Memory B cell (primary cell): ENCODE results near the gene CLIP4.

Experiments used
- ATAC-seq: fragments of 150-1000 bp; cut with Tn5 transposase; 2 replicates; pipeline ENCODE4 v1.10.0; 2021; ENCODE audit warnings: low read depth, mild to moderate bottlenecking, moderate library complexity
- DNase-seq, 2 donors: peaks; one replicate each; pipeline ENCODE4 v3.0.0; 2022; ENCODE audit warnings: low spot score in 2 of 2
- H3K27ac Mint-ChIP-seq: one replicate; pipeline ENCODE4 v1.8.0; 2022; ENCODE audit warnings: mild to moderate bottlenecking, moderate library complexity, mixed read lengths
- H3K27me3 Mint-ChIP-seq: one replicate; pipeline ENCODE4 v1.8.0; 2022; ENCODE audit warnings: mixed read lengths
- H3K36me3 Mint-ChIP-seq: one replicate; pipeline ENCODE4 v1.8.0; 2022; ENCODE audit warnings: mild to moderate bottlenecking, mixed read lengths
- H3K4me1 Mint-ChIP-seq: one replicate; pipeline ENCODE4 v1.8.0; 2022; ENCODE audit warnings: mixed read lengths
- H3K4me3 Mint-ChIP-seq: one replicate; pipeline ENCODE4 v1.8.0; 2022; ENCODE audit warnings: mild to moderate bottlenecking, moderate library complexity, mixed read lengths
- H3K9me3 Mint-ChIP-seq: one replicate; pipeline ENCODE4 v1.8.0; 2022; ENCODE audit warnings: mixed read lengths

CLIP4 gene

GRCh38 chr2:29134933-29135332 is 19.7 kb downstream of the CLIP4 start:
- Mint-ChIP-seq H3K4me1 (no peaks in the 10 kb centered on the region), H3K36me3 (peaks cover 31% of the 10 kb centered on the region)

GRCh38 chr2:29139152-29139551 is 23.9 kb downstream of the CLIP4 start:
- Mint-ChIP-seq H3K27ac (no peak overlapping the region), H3K4me1 (peaks cover 10% of the 10 kb centered on the region), H3K4me3 (no peak overlapping the region), H3K27me3 (no peaks in the 10 kb centered on the region), H3K36me3 (peaks cover 39% of the 10 kb centered on the region), H3K9me3 (peaks cover 4% of the 10 kb centered on the region)
- ATAC-seq = no peak
- no peak for DNase-seq

More at GRCh38 chr2:29134933-29135332, 19.7 kb downstream of the CLIP4 start:
- ATAC-seq (no peak), DNase-seq (no peak)
- Mint-ChIP-seq H3K4me3 (no peak overlapping the region), H3K27me3 (no peaks in the 10 kb centered on the region), H3K27ac (no peak overlapping the region), H3K9me3 (peaks cover 4% of the 10 kb centered on the region)

- Mint-ChIP-seq H3K9me3 (peaks cover 4% of the 10 kb centered on the region), H3K27me3 (no peaks in the 10 kb centered on the region), H3K4me1 (peaks cover 10% of the 10 kb centered on the region), H3K4me3 (no peak overlapping the region), H3K27ac (no peak overlapping the region), H3K36me3 (peaks cover 39% of the 10 kb centered on the region)
- DNase-seq (no peak), ATAC-seq (no peak)
Observed at GRCh38 chr2:29139731-29140130, 24.5 kb downstream of the CLIP4 start.

- peaks cover 36% of the 10 kb centered on the region for H3K36me3 Mint-ChIP-seq
- peaks cover 10% of the 10 kb centered on the region for H3K4me1 Mint-ChIP-seq
- DNase-seq (no peak), ATAC-seq (no peak)
- H3K27ac Mint-ChIP-seq = no peak overlapping the region
- H3K9me3 Mint-ChIP-seq = peaks cover 3% of the 10 kb centered on the region
- no peaks in the 10 kb centered on the region for H3K27me3 Mint-ChIP-seq
- no peak overlapping the region for H3K4me3 Mint-ChIP-seq
Observed at GRCh38 chr2:29143657-29144056, 28.4 kb downstream of the CLIP4 start.

- no peak for ATAC-seq
- H3K4me3 Mint-ChIP-seq = no peak overlapping the region
- no peaks in the 10 kb centered on the region for H3K27me3 Mint-ChIP-seq
- H3K27ac Mint-ChIP-seq = no peak overlapping the region
- H3K4me1 Mint-ChIP-seq = peaks cover 4% of the 10 kb centered on the region
- no peak for DNase-seq
- H3K36me3 Mint-ChIP-seq = peaks cover 21% of the 10 kb centered on the region
- H3K9me3 Mint-ChIP-seq = no peaks in the 10 kb centered on the region
Observed at GRCh38 chr2:29146197-29146596, 31.0 kb downstream of the CLIP4 start.

GRCh38 chr2:29147963-29148362 is 32.7 kb downstream of the CLIP4 start:
- no peak overlapping the region for H3K4me3 Mint-ChIP-seq
- H3K27me3 Mint-ChIP-seq = no peaks in the 10 kb centered on the region
- ATAC-seq (no peak), DNase-seq (no peak)
- H3K27ac Mint-ChIP-seq = no peak overlapping the region
- H3K36me3 Mint-ChIP-seq = peaks cover 19% of the 10 kb centered on the region
- H3K4me1 Mint-ChIP-seq = no peaks in the 10 kb centered on the region
- no peaks in the 10 kb centered on the region for H3K9me3 Mint-ChIP-seq

GRCh38 chr2:29154610-29155009 is 39.4 kb downstream of the CLIP4 start:
- H3K27ac Mint-ChIP-seq = no peak overlapping the region
- no peak overlapping the region for H3K4me3 Mint-ChIP-seq
- ATAC-seq (no peak), DNase-seq (no peak)
- H3K27me3 Mint-ChIP-seq = no peaks in the 10 kb centered on the region
- H3K9me3 Mint-ChIP-seq = no peaks in the 10 kb centered on the region
- H3K36me3 Mint-ChIP-seq = peaks cover 15% of the 10 kb centered on the region
- no peaks in the 10 kb centered on the region for H3K4me1 Mint-ChIP-seq

- Mint-ChIP-seq H3K9me3 (no peaks in the 10 kb centered on the region), H3K27ac (no peak overlapping the region), H3K4me1 (no peaks in the 10 kb centered on the region), H3K27me3 (no peaks in the 10 kb centered on the region), H3K36me3 (peaks cover 17% of the 10 kb centered on the region), H3K4me3 (no peak overlapping the region)
- ATAC-seq (no peak), DNase-seq (no peak)
Observed at GRCh38 chr2:29155578-29155977, 40.4 kb downstream of the CLIP4 start.

- Mint-ChIP-seq H3K9me3 (no peaks in the 10 kb centered on the region), H3K4me3 (no peak overlapping the region), H3K27me3 (no peaks in the 10 kb centered on the region), H3K4me1 (no peaks in the 10 kb centered on the region), H3K36me3 (peaks cover 14% of the 10 kb centered on the region), H3K27ac (no peak overlapping the region)
- DNase-seq (no peak), ATAC-seq (no peak)
Observed at GRCh38 chr2:29157131-29157530, 41.9 kb downstream of the CLIP4 start.

- Mint-ChIP-seq H3K4me3 (no peak overlapping the region), H3K27me3 (no peaks in the 10 kb centered on the region), H3K4me1 (peaks cover 2% of the 10 kb centered on the region), H3K36me3 (peaks cover 11% of the 10 kb centered on the region), H3K9me3 (no peaks in the 10 kb centered on the region), H3K27ac (no peak overlapping the region)
- DNase-seq (no peak), ATAC-seq (no peak)
Observed at GRCh38 chr2:29159125-29159524, 43.9 kb downstream of the CLIP4 start.

GRCh38 chr2:29160184-29160583 is 45.0 kb downstream of the CLIP4 start:
- H3K27ac Mint-ChIP-seq = no peak overlapping the region
- no peak for ATAC-seq
- DNase-seq = no peak
- H3K27me3 Mint-ChIP-seq = no peaks in the 10 kb centered on the region
- H3K36me3 Mint-ChIP-seq = peaks cover 11% of the 10 kb centered on the region
- H3K9me3 Mint-ChIP-seq = no peaks in the 10 kb centered on the region
- H3K4me3 Mint-ChIP-seq = no peak overlapping the region
- H3K4me1 Mint-ChIP-seq = peaks cover 2% of the 10 kb centered on the region

- Mint-ChIP-seq H3K9me3 (no peaks in the 10 kb centered on the region), H3K27ac (no peak overlapping the region), H3K36me3 (peaks cover 9% of the 10 kb centered on the region), H3K27me3 (no peaks in the 10 kb centered on the region), H3K4me1 (peaks cover 8% of the 10 kb centered on the region), H3K4me3 (no peak overlapping the region)
- DNase-seq (no peak), ATAC-seq (no peak)
Observed at GRCh38 chr2:29162204-29162928, 47.2 kb downstream of the CLIP4 start.

GRCh38 chr2:29164091-29164846 is 49.1 kb downstream of the CLIP4 start:
- ATAC-seq (no peak), DNase-seq (no peak)
- Mint-ChIP-seq H3K4me1 (peaks cover 8% of the 10 kb centered on the region), H3K9me3 (no peaks in the 10 kb centered on the region), H3K27ac (peak overlapping the region; percentile 49), H3K27me3 (no peaks in the 10 kb centered on the region), H3K4me3 (no peak overlapping the region), H3K36me3 (peaks cover 9% of the 10 kb centered on the region)

GRCh38 chr2:29165362-29166241 is 50.4 kb downstream of the CLIP4 start:
- DNase-seq = no peak
- Mint-ChIP-seq H3K4me3 (no peak overlapping the region), H3K4me1 (peaks cover 8% of the 10 kb centered on the region), H3K27me3 (no peaks in the 10 kb centered on the region), H3K36me3 (peaks cover 10% of the 10 kb centered on the region), H3K9me3 (no peaks in the 10 kb centered on the region), H3K27ac (no peak overlapping the region)
- no peak for ATAC-seq
